Measurements from ENCODE around the gene BCDIN3D.
"Not testable (repeated sequence)": the region's sequence is repeated elsewhere in the genome, so short reads cannot be mapped to it uniquely, and the experiment has no call there.

DNA sequence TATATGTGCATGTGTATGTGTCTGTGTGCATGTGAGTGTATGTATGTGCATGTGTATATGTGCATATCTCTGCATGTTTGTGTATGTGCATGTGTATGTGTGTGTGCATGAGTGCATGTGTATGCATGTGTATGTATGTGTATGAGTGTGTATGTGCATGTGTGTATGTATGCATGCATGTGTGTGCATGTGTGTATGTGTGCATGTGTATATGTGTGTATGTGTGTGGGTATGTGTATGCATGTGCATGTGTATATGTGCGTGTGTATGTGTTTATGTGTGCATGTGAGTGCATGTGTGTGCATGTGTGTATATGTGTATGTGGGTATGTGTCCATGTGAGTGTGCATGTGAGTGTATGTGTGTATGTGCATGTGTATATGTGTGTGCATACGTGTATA is 36.2 kb upstream of the BCDIN3D start:
- TF ChIP-seq, protein P1, sequence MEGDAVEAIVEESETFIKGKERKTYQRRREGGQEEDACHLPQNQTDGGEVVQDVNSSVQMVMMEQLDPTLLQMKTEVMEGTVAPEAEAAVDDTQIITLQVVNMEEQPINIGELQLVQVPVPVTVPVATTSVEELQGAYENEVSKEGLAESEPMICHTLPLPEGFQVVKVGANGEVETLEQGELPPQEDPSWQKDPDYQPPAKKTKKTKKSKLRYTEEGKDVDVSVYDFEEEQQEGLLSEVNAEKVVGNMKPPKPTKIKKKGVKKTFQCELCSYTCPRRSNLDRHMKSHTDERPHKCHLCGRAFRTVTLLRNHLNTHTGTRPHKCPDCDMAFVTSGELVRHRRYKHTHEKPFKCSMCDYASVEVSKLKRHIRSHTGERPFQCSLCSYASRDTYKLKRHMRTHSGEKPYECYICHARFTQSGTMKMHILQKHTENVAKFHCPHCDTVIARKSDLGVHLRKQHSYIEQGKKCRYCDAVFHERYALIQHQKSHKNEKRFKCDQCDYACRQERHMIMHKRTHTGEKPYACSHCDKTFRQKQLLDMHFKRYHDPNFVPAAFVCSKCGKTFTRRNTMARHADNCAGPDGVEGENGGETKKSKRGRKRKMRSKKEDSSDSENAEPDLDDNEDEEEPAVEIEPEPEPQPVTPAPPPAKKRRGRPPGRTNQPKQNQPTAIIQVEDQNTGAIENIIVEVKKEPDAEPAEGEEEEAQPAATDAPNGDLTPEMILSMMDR (IDR thresholded peaks at IDR 0.05) = not testable (repeated sequence)
- not testable (repeated sequence) for TF ChIP-seq EZH2, EZH2phosphoT487 (IDR thresholded peaks at IDR 0.05)
